Liver (tissue), 3 donors: ENCODE results near the gene POU6F2.

Source experiments
- CTCF ChIP-seq: fragments of 150-350 bp; IDR thresholded peaks from 2 replicates; pipeline ENCODE4 v1.5.1; 2017; ENCODE audit warnings: improper control_type of control experiment, low read depth, low read length; ENCODE audit not compliant: missing input control
- HNF4G ChIP-seq: IDR thresholded peaks from 2 replicates; pipeline ENCODE4 v1.6.1; 2016; ENCODE audit warnings: antibody characterized with exemption
- JUND ChIP-seq, 2 donors: IDR thresholded peaks; 2 replicates each; pipeline ENCODE4 v1.6.1; 2016; ENCODE audit warnings: antibody characterized with exemption in 2 of 2
- RAD21 ChIP-seq, 2 donors: IDR thresholded peaks; 2 replicates each; pipeline ENCODE4 v1.6.1; 2016; ENCODE audit warnings: antibody characterized with exemption in 2 of 2, mild to moderate bottlenecking in 2 of 2
- RXRA ChIP-seq, 2 donors: IDR thresholded peaks; 2 replicates each; pipeline ENCODE4 v1.6.1; 2017 to 2018; ENCODE audit warnings: antibody characterized with exemption in 2 of 2, mild to moderate bottlenecking in 1 of 2
- SP1 ChIP-seq: IDR thresholded peaks from 2 replicates; pipeline ENCODE4 v1.6.1; 2018; ENCODE audit warnings: antibody characterized with exemption, mild to moderate bottlenecking
- TAF1 ChIP-seq: conservative IDR thresholded peaks from 2 replicates; pipeline ENCODE4 v1.6.1; 2016; ENCODE audit warnings: antibody characterized with exemption, mild to moderate bottlenecking
- YY1 ChIP-seq: IDR thresholded peaks from 2 replicates; pipeline ENCODE4 v1.6.1; 2016; ENCODE audit warnings: antibody characterized with exemption, mild to moderate bottlenecking
- ZBTB33 ChIP-seq: IDR thresholded peaks from 2 replicates; pipeline ENCODE4 v1.6.1; 2016; ENCODE audit warnings: antibody characterized with exemption
- TF ChIP-seq, protein P1 (sequence below): IDR thresholded peaks from 2 replicates; pipeline ENCODE4 v1.6.1; 2016; ENCODE audit warnings: antibody characterized with exemption
- TF ChIP-seq, protein P2 (sequence below): IDR thresholded peaks from 2 replicates; pipeline ENCODE4 v1.6.1; 2016; ENCODE audit warnings: antibody characterized with exemption
- donor health status: healthy.
- donor health status: healthy.

GRCh38 chr7:39429421-39429820 is 451.7 kb downstream of the POU6F2 start:
- TF ChIP-seq TAF1 (no peak), RXRA (IDR thresholded peaks at IDR 0.05) (no peak), SP1 (no peak), JUND (IDR thresholded peaks at IDR 0.05) (no peak), CTCF (no peak), HNF4G (no peak), RAD21 (IDR thresholded peaks at IDR 0.05) (no peak), YY1 (no peak), ZBTB33 (no peak)
- TF ChIP-seq, protein P1, sequence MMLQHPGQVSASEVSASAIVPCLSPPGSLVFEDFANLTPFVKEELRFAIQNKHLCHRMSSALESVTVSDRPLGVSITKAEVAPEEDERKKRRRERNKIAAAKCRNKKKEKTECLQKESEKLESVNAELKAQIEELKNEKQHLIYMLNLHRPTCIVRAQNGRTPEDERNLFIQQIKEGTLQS: no peak
- TF ChIP-seq, protein P2, sequence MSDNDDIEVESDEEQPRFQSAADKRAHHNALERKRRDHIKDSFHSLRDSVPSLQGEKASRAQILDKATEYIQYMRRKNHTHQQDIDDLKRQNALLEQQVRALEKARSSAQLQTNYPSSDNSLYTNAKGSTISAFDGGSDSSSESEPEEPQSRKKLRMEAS: no peak
